Tibial nerve (tissue), 4 donors: Measurements from ENCODE around the gene TP53AIP1. TPM values are rescaled to one million over a fixed set of nuclear protein-coding genes. Genes with fewer than 3 reads are reported as not detected.
"Not testable (repeated sequence)": the region's sequence is repeated elsewhere in the genome, so short reads cannot be mapped to it uniquely, and the experiment has no call there.

ENCODE experiments used
- DNase-seq, 2 donors: peaks; one replicate each; pipeline ENCODE4 v3.0.0-alpha.2; 2019; ENCODE audit warnings: low spot score in 2 of 2
- H3K27ac ChIP-seq, 4 donors: fragments of 200-600 bp; sonication (generic) in 3 of 4; one replicate each; pipeline ENCODE4 v1.5.1; 2017 to 2019; ENCODE audit warnings: mild to moderate bottlenecking in 1 of 4
- H3K27me3 ChIP-seq, 2 donors: fragments of 200-600 bp; sonication (generic) in 1 of 2; one replicate each; pipeline versions ENCODE4 v1.5.1 to v1.6.0; 2017 to 2019
- H3K36me3 ChIP-seq, 3 donors: fragments of 200-600 bp; sonication (generic); one replicate each; pipeline ENCODE4 v1.5.1; 2018 to 2019
- H3K4me1 ChIP-seq, 4 donors: fragments of 200-600 bp; sonication (generic) in 3 of 4; one replicate each; pipeline ENCODE4 v1.5.1; 2017 to 2019
- H3K4me3 ChIP-seq, 4 donors: fragments of 200-600 bp; sonication (generic) in 3 of 4; one replicate each; pipeline ENCODE4 v1.5.1; 2017 to 2019; ENCODE audit warnings: mild to moderate bottlenecking in 1 of 4, moderate library complexity in 1 of 4
- H3K9me3 ChIP-seq, 4 donors: fragments of 200-600 bp; sonication (generic) in 3 of 4; one replicate each; pipeline ENCODE4 v1.5.1; 2017 to 2019
- EP300 ChIP-seq, 2 donors: sonication (generic); formaldehyde crosslinking; IDR thresholded peaks; one replicate each; pipeline ENCODE4 v1.6.1; 2017; ENCODE audit warnings: antibody characterized with exemption in 2 of 2, mild to moderate bottlenecking in 1 of 2
- POLR2A ChIP-seq, 2 donors: fragments of 450-650 bp; IDR thresholded peaks; one replicate each; pipeline ENCODE4 v1.6.1; 2017; ENCODE audit warnings: antibody characterized with exemption in 2 of 2, mild to moderate bottlenecking in 2 of 2, moderate library complexity in 2 of 2
- WGBS, 2 donors: methylation state at CpG; one replicate each; pipeline ENCODE4 v1.1.5; 2018; 5-methylcytosine and 5-hydroxymethylcytosine counted together
- total RNA-seq, 4 donors: library from RNA; depleted of rRNA; stranded (reverse); fragments of >200 nt; gene quantifications; one replicate each; pipeline ENCODE4 v1.1.0, GENCODE V29; 2016
- TF ChIP-seq, protein P1 (sequence below), 5 experiments: fragments of 200-600 bp in 3 of 5; fragments of 450-650 bp in 2 of 5; sonication (generic) in 3 of 5; IDR thresholded peaks; one replicate each; pipeline ENCODE4 v1.5.1; 2016 to 2019; ENCODE audit warnings: antibody characterized with exemption in 5 of 5, mild to moderate bottlenecking in 3 of 5, moderate library complexity in 2 of 5

Gene TP53AIP1
- total RNA-seq, 4 donors from 2014 or later = not detected

DNA sequence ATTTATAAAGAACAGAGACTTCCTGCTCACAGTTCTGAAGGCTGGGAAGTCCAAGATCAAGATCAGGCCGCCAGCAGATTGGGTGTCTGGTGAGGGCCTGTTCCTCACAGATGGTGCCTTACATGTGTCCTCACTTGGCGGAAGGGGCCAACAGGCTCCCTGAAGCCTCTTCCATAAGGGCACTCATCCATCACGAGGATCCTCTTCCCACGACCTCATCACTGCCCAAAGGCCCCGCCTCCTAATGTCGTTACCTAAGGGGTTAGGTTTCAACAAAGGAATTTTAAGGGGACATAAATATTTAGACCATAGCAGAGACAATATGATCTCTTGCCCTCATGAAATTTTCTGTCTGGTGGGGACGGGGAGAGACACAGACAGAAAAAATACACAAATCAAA is 18.6 kb downstream of the TP53AIP1 start:
- no peaks in the 10 kb centered on the region for H3K27me3 ChIP-seq
- H3K4me3 ChIP-seq = no peak overlapping the region
- TF ChIP-seq POLR2A (IDR thresholded peaks at IDR 0.05) (no peak), EP300 (IDR thresholded peaks at IDR 0.05) (no peak)
- TF ChIP-seq, protein P1, sequence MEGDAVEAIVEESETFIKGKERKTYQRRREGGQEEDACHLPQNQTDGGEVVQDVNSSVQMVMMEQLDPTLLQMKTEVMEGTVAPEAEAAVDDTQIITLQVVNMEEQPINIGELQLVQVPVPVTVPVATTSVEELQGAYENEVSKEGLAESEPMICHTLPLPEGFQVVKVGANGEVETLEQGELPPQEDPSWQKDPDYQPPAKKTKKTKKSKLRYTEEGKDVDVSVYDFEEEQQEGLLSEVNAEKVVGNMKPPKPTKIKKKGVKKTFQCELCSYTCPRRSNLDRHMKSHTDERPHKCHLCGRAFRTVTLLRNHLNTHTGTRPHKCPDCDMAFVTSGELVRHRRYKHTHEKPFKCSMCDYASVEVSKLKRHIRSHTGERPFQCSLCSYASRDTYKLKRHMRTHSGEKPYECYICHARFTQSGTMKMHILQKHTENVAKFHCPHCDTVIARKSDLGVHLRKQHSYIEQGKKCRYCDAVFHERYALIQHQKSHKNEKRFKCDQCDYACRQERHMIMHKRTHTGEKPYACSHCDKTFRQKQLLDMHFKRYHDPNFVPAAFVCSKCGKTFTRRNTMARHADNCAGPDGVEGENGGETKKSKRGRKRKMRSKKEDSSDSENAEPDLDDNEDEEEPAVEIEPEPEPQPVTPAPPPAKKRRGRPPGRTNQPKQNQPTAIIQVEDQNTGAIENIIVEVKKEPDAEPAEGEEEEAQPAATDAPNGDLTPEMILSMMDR (IDR thresholded peaks at IDR 0.05) = no peak
- no peak overlapping the region for H3K27ac ChIP-seq
- WGBS, 2 donors = 77 to 78% methylated on average over 7 of the region's 7 CpGs
- no peaks in the 10 kb centered on the region for H3K4me1 ChIP-seq
- DNase-seq = no peak
- no peaks in the 10 kb centered on the region for H3K9me3 ChIP-seq
- no peaks in the 10 kb centered on the region for H3K36me3 ChIP-seq

DNA sequence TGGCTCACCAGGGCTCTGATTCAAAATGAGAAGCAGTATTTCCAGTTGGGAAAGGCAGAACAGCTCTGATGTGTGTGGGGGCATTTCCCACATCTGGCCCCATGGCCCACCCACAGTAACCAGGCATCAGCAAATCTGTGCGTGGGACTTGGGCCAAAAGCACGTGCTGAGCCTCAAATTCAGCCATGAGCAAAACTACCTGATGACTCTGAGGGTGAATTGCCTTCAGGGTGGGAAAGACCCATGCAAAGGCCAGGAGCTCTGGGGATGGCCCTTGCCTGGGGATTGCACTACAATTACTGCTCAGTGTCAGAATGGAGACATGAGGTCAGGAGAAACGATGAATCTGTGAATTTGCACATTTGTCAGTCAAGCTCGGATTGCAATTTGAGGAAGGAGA is 20.9 kb downstream of the TP53AIP1 start:
- WGBS, 2 donors = 68 to 70% methylated on average over 4 of the region's 4 CpGs
- DNase-seq = no peak

DNA sequence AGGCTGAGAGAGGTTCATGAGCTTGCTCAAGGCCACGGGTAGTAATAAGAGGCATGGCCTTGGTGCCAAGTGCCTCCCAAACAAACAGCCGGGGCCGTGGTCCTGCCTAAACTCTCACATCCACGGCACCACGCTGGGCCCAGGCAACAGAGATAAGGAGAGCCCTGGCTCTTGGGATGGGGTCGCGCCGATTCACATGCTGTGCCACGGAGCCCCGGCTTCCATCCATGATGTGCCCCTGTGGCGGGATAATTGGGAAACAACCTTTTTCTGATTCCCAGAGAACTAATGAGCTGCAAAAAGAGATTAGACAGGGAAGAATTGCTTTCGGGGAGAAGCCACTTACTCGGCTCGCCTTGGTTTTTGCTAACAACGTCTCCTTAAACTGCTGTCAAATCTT is 22.0 kb downstream of the TP53AIP1 start:
- 91 to 95% methylated on average over 15 of the region's 15 CpGs for WGBS, 2 donors
- Histone ChIP-seq H3K4me1 (no peaks in the 10 kb centered on the region), H3K36me3 (no peaks in the 10 kb centered on the region), H3K9me3 (no peaks in the 10 kb centered on the region), H3K27me3 (no peaks in the 10 kb centered on the region), H3K4me3 (no peak overlapping the region), H3K27ac (no peak overlapping the region)
- no peak for DNase-seq
- TF ChIP-seq POLR2A (IDR thresholded peaks at IDR 0.05) (no peak), EP300 (IDR thresholded peaks at IDR 0.05) (no peak)
- TF ChIP-seq, protein P1 (IDR thresholded peaks at IDR 0.05) = no peak

More for the DNA sequence above, 20.9 kb downstream of the TP53AIP1 start:
- Histone ChIP-seq H3K36me3 (no peaks in the 10 kb centered on the region), H3K9me3 (no peaks in the 10 kb centered on the region), H3K27me3 (no peaks in the 10 kb centered on the region), H3K4me1 (no peaks in the 10 kb centered on the region), H3K27ac (no peak overlapping the region), H3K4me3 (no peak overlapping the region)
- TF ChIP-seq POLR2A (IDR thresholded peaks at IDR 0.05) = no peak
- TF ChIP-seq, protein P1 (IDR thresholded peaks at IDR 0.05) = no peak

DNA sequence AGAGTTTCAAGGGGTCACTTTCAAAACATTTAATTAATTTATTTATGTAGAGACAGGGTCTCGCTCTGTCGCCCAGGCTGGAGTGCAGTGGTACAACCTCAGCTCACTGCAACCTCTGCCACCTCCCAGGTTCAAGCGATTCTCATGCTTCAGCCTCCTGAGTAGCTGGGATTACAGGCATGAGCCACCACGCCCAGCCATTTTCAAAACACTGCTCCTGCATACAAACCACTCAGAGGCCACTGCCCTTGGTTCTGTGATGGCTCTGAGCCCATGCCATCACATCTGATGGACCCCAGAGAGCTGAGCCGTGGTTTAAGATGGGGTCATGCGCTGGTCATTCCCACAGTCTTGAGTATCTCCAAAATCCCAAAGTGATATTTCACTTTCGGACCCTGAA is 23.0 kb downstream of the TP53AIP1 start:
- H3K36me3 ChIP-seq, H3K27ac ChIP-seq, H3K27me3 ChIP-seq, H3K9me3 ChIP-seq, H3K4me3 ChIP-seq, H3K4me1 ChIP-seq, DNase-seq: not testable (repeated sequence)
- WGBS, 2 donors = 77 to 81% methylated on average over 7 of the region's 7 CpGs

DNA sequence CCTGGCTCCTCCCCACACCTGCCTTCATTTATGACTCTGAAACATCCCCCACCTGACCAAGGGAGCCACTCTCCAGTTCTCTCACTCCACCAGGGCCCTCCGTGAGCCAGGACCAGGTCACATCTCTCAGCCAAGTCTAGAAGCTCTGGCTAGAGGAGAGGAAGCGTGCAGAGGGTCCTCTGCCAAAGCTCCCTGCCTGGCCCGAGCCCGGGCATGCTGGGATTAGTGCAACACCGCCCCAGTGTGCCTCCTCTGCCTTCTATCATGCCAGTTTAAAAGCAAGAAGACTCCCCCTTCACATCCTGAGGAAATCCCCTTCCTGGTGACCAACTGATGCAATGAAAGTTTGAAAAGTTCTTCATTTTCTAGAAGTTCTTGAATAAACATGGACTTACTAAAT is 23.5 kb downstream of the TP53AIP1 start:
- no peaks in the 10 kb centered on the region for H3K36me3 ChIP-seq
- 60 to 88% methylated on average over 5 of the region's 5 CpGs for WGBS, 2 donors
- H3K9me3 ChIP-seq = no peaks in the 10 kb centered on the region
- no peaks in the 10 kb centered on the region for H3K4me1 ChIP-seq
- H3K27me3 ChIP-seq = no peaks in the 10 kb centered on the region
- H3K4me3 ChIP-seq = no peak overlapping the region
- no peak overlapping the region for H3K27ac ChIP-seq
- DNase-seq = no peak
- TF ChIP-seq, protein P1 (IDR thresholded peaks at IDR 0.05) = no peak
- TF ChIP-seq POLR2A (IDR thresholded peaks at IDR 0.05) = no peak
- TF ChIP-seq EP300 (IDR thresholded peaks at IDR 0.05) = no peak

DNA sequence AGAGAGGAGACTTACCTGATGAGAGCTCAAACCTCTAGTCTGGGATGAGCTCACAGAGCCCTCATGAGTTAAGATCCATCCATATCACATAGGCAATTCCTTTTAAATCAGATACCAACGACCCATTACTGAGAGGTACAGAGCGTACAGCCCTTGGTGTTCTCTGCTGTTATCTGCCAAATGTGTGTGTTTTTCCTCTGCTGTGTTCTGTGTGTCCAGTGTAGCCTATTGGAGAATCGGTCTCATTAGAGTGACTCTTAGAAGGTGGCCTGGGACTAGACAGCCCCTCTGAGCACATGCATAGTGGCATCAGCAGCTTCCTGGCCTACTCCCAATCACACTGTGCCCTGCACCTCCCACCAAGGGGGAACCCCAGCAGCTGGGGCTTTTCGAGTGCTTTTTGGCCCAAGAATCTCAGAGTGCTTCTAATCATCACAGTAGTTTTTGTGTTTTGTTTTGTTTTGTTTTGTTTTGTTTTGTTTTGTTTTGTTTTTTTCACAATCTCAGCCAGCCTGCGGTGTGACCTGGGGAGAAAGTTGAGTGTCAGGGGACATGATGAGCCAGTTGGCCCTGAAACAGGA is 25.4 kb downstream of the TP53AIP1 start:
- no peaks in the 10 kb centered on the region for H3K4me1 ChIP-seq
- WGBS, 2 donors = 61 to 73% methylated on average over 4 to 5 of the region's 5 CpGs
- no peak overlapping the region for H3K4me3 ChIP-seq
- no peak overlapping the region for H3K27ac ChIP-seq
- DNase-seq = no peak
- no peaks in the 10 kb centered on the region for H3K36me3 ChIP-seq
- peaks cover 0 to 4% of the 10 kb centered on the region in 2 donors for H3K27me3 ChIP-seq
- TF ChIP-seq POLR2A (IDR thresholded peaks at IDR 0.05) (no peak), EP300 (IDR thresholded peaks at IDR 0.05) (no peak)
- TF ChIP-seq, protein P1 (IDR thresholded peaks at IDR 0.05) = no peak
- no peaks in the 10 kb centered on the region for H3K9me3 ChIP-seq
